SIG-M5 treated with dmso at 0.1 percent for 504 hours (cell line): ENCODE results near the gene RUFY1.

Experiments used
- DNase-seq: peaks from one replicate; lab custom pipeline; 2025; ENCODE audit not compliant: unreplicated experiment; lab: John Stamatoyannopoulos, UW

RUFY1 gene

GRCh38 chr5:179658179-179658856 lies 108.0 kb downstream of the RUFY1 start:
- DNase-seq: peak; percentile 82
